Erythroblast (primary cell): Measurements from ENCODE around the gene ABCC9.

ENCODE experiments used
- GATA1 ChIP-seq: IDR thresholded peaks from 2 replicates; pipeline ENCODE4 v1.6.1; 2011; ENCODE audit warnings: low read depth, mild to moderate bottlenecking, control low read depth, low read length, moderate library complexity
- POLR2A ChIP-seq: IDR thresholded peaks from 2 replicates; pipeline ENCODE4 v1.6.1; 2011; ENCODE audit warnings: mild to moderate bottlenecking, low read length

DNA sequence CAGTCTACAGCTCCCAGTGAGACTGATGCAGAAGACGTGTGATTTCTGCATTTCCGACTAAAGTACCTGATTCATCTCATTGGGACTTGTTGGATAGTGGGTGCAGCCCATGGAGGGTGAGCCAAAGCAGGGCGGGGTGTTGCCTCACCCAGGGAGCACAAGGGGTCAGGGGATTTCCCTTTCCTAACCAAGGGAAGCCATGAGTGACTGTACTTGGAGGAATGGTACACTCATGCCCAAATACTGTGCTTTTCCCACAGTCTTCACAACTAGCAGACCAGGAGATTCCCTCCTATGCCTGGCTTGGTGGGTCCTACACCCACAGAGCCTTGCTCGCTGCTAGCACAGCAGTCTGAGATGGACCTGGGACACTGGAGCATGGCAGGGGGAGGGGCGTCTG lies 21.0 kb upstream of the ABCC9 start:
- TF ChIP-seq POLR2A, result no peak
- TF ChIP-seq GATA1, result no peak
